ENCODE data around the gene TRIM15. TPM values are rescaled to one million over a fixed set of nuclear protein-coding genes. Genes with fewer than 3 reads are reported as not detected.
A peak's percentile ranks its signal among the peaks of the same experiment; 100 is the strongest.

The TRIM15 gene
- polyA plus RNA-seq, 1 donor (not counting 4 experiments of a cell fraction or from before 2014, with no cell fraction given), result not detected

DNA sequence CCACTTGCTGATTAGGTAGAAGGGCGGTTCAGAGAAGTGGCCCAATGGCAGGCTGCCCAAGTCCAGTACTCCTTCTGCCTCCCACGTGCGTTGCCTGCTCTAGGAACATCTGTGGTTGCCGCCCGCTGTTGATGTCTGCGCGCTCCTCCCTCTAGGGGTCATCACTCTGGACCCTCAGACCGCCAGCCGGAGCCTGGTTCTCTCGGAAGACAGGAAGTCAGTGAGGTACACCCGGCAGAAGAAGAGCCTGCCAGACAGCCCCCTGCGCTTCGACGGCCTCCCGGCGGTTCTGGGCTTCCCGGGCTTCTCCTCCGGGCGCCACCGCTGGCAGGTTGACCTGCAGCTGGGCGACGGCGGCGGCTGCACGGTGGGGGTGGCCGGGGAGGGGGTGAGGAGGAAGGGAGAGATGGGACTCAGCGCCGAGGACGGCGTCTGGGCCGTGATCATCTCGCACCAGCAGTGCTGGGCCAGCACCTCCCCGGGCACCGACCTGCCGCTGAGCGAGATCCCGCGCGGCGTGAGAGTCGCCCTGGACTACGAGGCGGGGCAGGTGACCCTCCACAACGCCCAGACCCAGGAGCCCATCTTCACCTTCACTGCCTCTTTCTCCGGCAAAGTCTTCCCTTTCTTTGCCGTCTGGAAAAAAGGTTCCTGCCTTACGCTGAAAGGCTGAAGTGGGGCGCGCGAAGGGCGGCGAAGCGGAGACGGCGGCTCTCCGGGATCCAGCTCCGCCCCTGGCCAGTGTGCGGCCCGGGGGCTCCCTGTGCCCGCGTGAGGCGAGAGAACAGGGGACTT lies 8.5 kb downstream of the TRIM15 start:
- dilution Hi-C loops (cut with MboI; ENCODE audit: extremely low pct_ligation_motif_present, low sequenced_read_pairs), result no loop called here
- H2AFZ ChIP-seq (ENCODE audit: control insufficient read depth, low read length), result no peak overlapping the region
- no peak overlapping the region for H3K9ac ChIP-seq (ENCODE audit: control insufficient read depth, extremely low read depth, insufficient read depth, low read length)
- DNase-seq (ENCODE audit: low read depth, low spot score) (no peak), FAIRE-seq (no peak)
- H3K4me2 ChIP-seq (ENCODE audit: control insufficient read depth, extremely low read depth, insufficient read depth, low read depth, low read length), result peak overlapping the region; percentile 23
- no peak overlapping the region for H3K4me3 ChIP-seq (ENCODE audit: control insufficient read depth in 2 of 3, extremely low read depth in 1 of 3, insufficient read depth in 2 of 3, low read depth in 1 of 3, low read length in 3 of 3)
- H3K9me3 ChIP-seq (ENCODE audit: control insufficient read depth, low read depth, low read length), result no peaks in the 10 kb centered on the region
- H3K27ac ChIP-seq (ENCODE audit: control insufficient read depth, insufficient read depth, low read length), result no peak overlapping the region
- no peaks in the 10 kb centered on the region for H3K36me3 ChIP-seq (ENCODE audit: control insufficient read depth in 2 of 2, extremely low read depth in 1 of 2, insufficient read depth in 2 of 2, low read length in 2 of 2)
- H3K4me1 ChIP-seq (ENCODE audit: control insufficient read depth, extremely low read depth, insufficient read depth, low read length), result no peaks in the 10 kb centered on the region
- TF ChIP-seq, protein P1, sequence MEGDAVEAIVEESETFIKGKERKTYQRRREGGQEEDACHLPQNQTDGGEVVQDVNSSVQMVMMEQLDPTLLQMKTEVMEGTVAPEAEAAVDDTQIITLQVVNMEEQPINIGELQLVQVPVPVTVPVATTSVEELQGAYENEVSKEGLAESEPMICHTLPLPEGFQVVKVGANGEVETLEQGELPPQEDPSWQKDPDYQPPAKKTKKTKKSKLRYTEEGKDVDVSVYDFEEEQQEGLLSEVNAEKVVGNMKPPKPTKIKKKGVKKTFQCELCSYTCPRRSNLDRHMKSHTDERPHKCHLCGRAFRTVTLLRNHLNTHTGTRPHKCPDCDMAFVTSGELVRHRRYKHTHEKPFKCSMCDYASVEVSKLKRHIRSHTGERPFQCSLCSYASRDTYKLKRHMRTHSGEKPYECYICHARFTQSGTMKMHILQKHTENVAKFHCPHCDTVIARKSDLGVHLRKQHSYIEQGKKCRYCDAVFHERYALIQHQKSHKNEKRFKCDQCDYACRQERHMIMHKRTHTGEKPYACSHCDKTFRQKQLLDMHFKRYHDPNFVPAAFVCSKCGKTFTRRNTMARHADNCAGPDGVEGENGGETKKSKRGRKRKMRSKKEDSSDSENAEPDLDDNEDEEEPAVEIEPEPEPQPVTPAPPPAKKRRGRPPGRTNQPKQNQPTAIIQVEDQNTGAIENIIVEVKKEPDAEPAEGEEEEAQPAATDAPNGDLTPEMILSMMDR (optimal IDR thresholded peaks at IDR 0.05 in 1 of 3, IDR thresholded peaks at IDR 0.05 in 1 of 3, conservative IDR thresholded peaks at IDR 0.05 in 1 of 3; ENCODE audit: extremely low read depth in 1 of 3, insufficient read depth in 2 of 3, low read length in 3 of 3), result no peak
- TF ChIP-seq EZH2 (IDR thresholded peaks at IDR 0.05; ENCODE audit: low read length), result peak; percentile 67
- H3K27me3 ChIP-seq (ENCODE audit: control insufficient read depth, extremely low read depth, insufficient read depth, low read length), result peaks cover 62% of the 10 kb centered on the region
- no peaks in the 10 kb centered on the region for H3K9me1 ChIP-seq (ENCODE audit: control insufficient read depth, extremely low read depth, insufficient read depth, low read length)
- no peaks in the 10 kb centered on the region for H3K79me2 ChIP-seq (ENCODE audit: control insufficient read depth, insufficient read depth, low read length)
- no peaks in the 10 kb centered on the region for H4K20me1 ChIP-seq (ENCODE audit: control insufficient read depth, extremely low read depth, insufficient read depth, low read length)

DNA sequence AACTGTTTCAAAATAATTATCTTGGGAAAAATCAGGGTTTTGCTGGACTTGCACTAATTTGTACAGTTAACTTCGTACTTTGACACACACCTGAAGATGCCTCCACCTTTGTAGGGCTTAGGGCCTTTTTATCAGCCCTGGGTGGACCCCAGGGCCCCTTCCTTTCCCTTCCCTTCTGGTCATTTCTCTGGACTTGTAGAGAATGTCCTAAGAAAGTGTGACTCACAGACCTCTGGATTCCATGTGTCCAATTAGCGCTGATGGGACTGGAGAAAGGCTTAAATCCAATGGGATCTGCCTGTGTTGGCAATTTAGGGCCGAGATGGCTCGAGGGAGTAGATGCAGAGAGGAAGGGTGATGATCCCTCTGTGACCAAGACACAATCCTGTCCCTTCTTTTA lies 9.3 kb downstream of the TRIM15 start:
- Histone ChIP-seq H2AFZ (ENCODE audit: control insufficient read depth, low read length) (no peak overlapping the region), H3K4me2 (ENCODE audit: control insufficient read depth, extremely low read depth, insufficient read depth, low read depth, low read length) (no peak overlapping the region), H3K9me3 (ENCODE audit: control insufficient read depth, low read depth, low read length) (no peaks in the 10 kb centered on the region), H3K27ac (ENCODE audit: control insufficient read depth, insufficient read depth, low read length) (no peak overlapping the region), H3K4me1 (ENCODE audit: control insufficient read depth, extremely low read depth, insufficient read depth, low read length) (no peaks in the 10 kb centered on the region), H3K4me3 (ENCODE audit: control insufficient read depth in 2 of 3, extremely low read depth in 1 of 3, insufficient read depth in 2 of 3, low read depth in 1 of 3, low read length in 3 of 3) (no peak overlapping the region), H3K27me3 (ENCODE audit: control insufficient read depth, extremely low read depth, insufficient read depth, low read length) (peaks cover 54% of the 10 kb centered on the region), H3K9ac (ENCODE audit: control insufficient read depth, extremely low read depth, insufficient read depth, low read length) (no peak overlapping the region), H4K20me1 (ENCODE audit: control insufficient read depth, extremely low read depth, insufficient read depth, low read length) (no peaks in the 10 kb centered on the region), H3K36me3 (ENCODE audit: control insufficient read depth in 2 of 2, extremely low read depth in 1 of 2, insufficient read depth in 2 of 2, low read length in 2 of 2) (no peaks in the 10 kb centered on the region), H3K79me2 (ENCODE audit: control insufficient read depth, insufficient read depth, low read length) (no peaks in the 10 kb centered on the region), H3K9me1 (ENCODE audit: control insufficient read depth, extremely low read depth, insufficient read depth, low read length) (no peaks in the 10 kb centered on the region)
- dilution Hi-C loops (cut with MboI; ENCODE audit: extremely low pct_ligation_motif_present, low sequenced_read_pairs), result no loop called here
- FAIRE-seq (no peak), DNase-seq (ENCODE audit: low read depth, low spot score) (no peak)
- TF ChIP-seq, protein P1 (optimal IDR thresholded peaks at IDR 0.05 in 1 of 3, IDR thresholded peaks at IDR 0.05 in 1 of 3, conservative IDR thresholded peaks at IDR 0.05 in 1 of 3; ENCODE audit: extremely low read depth in 1 of 3, insufficient read depth in 2 of 3, low read length in 3 of 3), result no peak
- no peak for TF ChIP-seq EZH2 (IDR thresholded peaks at IDR 0.05; ENCODE audit: low read length)
